Endothelial cell of hepatic sinusoid (primary cell): ENCODE data around the gene ATP4B.

ENCODE experiments used
- in situ Hi-C: cut with HindIII; loops from 2 replicates; pipeline ENCODE4 v1.10.0; 2017; ENCODE audit warnings: low sequenced_read_pairs

The ATP4B gene

GRCh38 chr13:113656831-113657671 lies 947 bp downstream of the ATP4B start:
- in situ Hi-C loops = no loop called here

GRCh38 chr13:113656003-113656588 lies 1.9 kb downstream of the ATP4B start:
- in situ Hi-C loops = no loop called here

- in situ Hi-C loops = no loop called here
Measured at GRCh38 chr13:113655346-113656002, 2.5 kb downstream of the ATP4B start.

- in situ Hi-C loops = no loop called here
Measured at GRCh38 chr13:113654591-113655345, 3.2 kb downstream of the ATP4B start.

- in situ Hi-C loops = no loop called here
Measured at GRCh38 chr13:113654175-113654560, 3.8 kb downstream of the ATP4B start.

GRCh38 chr13:113653264-113654174 lies 4.5 kb downstream of the ATP4B start:
- in situ Hi-C loops = no loop called here

- in situ Hi-C loops = no loop called here
Measured at GRCh38 chr13:113652404-113653263, 5.4 kb downstream of the ATP4B start.

GRCh38 chr13:113651511-113652403 lies 6.2 kb downstream of the ATP4B start:
- in situ Hi-C loops = no loop called here

- in situ Hi-C loops = no loop called here
Measured at GRCh38 chr13:113650731-113651148, 7.3 kb downstream of the ATP4B start.

- in situ Hi-C loops = no loop called here
Measured at GRCh38 chr13:113650275-113650674, 7.7 kb downstream of the ATP4B start.

- in situ Hi-C loops = no loop called here
Measured at GRCh38 chr13:113649212-113649611, 8.8 kb downstream of the ATP4B start.

GRCh38 chr13:113648216-113648610 lies 9.8 kb downstream of the ATP4B start:
- in situ Hi-C loops = no loop called here

- in situ Hi-C loops = no loop called here
Measured at GRCh38 chr13:113647351-113648215, 10.4 kb downstream of the ATP4B start.

GRCh38 chr13:113646921-113647340 lies 11.1 kb downstream of the ATP4B start:
- in situ Hi-C loops = no loop called here

- in situ Hi-C loops = no loop called here
Measured at GRCh38 chr13:113646376-113646775, 11.6 kb downstream of the ATP4B start.

- in situ Hi-C loops = no loop called here
Measured at GRCh38 chr13:113645329-113645728, 12.7 kb downstream of the ATP4B start.

- in situ Hi-C loops = no loop called here
Measured at GRCh38 chr13:113644800-113645199, 13.2 kb downstream of the ATP4B start.
